GM23338 (cell line): ENCODE measurements around the gene PIAS4. TPM values are rescaled to one million over a fixed set of nuclear protein-coding genes. Genes with fewer than 3 reads are reported as not detected.

Experiments
- ATAC-seq: fragments of 200-7000 bp; cut with Tn5 transposase; 3 replicates; pipeline ENCODE4 v1.9.1; 2020
- DNase-seq: peaks from one replicate; pipeline ENCODE4 v3.0.0-alpha.2; 2015; ENCODE audit warnings: low spot score
- H2AFZ ChIP-seq: fragments of 200-600 bp; sonication (generic); 2 replicates; pipeline ENCODE4 v1.8.0; 2016; ENCODE audit warnings: antibody characterized with exemption, mild to moderate bottlenecking, moderate library complexity
- H3F3A ChIP-seq: fragments of 200-600 bp; sonication (generic); replicated peaks from 2 replicates; pipeline ENCODE4 v1.8.0; 2017; ENCODE audit warnings: antibody characterized with exemption, mixed run types, low read depth
- H3K27ac ChIP-seq: fragments of 200-600 bp; sonication (generic); 2 replicates; pipeline ENCODE4 v1.6.1; 2016; ENCODE audit warnings: low read depth
- H3K27me3 ChIP-seq: fragments of 200-600 bp; sonication (generic); 2 replicates; pipeline ENCODE4 v1.8.0; 2016; ENCODE audit warnings: mild to moderate bottlenecking, mixed run types, moderate library complexity; ENCODE audit not compliant: insufficient read depth
- H3K36me3 ChIP-seq: fragments of 200-600 bp; sonication (generic); 2 replicates; pipeline ENCODE4 v1.8.0; 2016; ENCODE audit warnings: mild to moderate bottlenecking; ENCODE audit not compliant: insufficient read depth
- H3K4me1 ChIP-seq: fragments of 200-600 bp; sonication (generic); 2 replicates; pipeline ENCODE4 v1.8.0; 2016; ENCODE audit warnings: mild to moderate bottlenecking, moderate library complexity; ENCODE audit not compliant: insufficient read depth
- H3K4me2 ChIP-seq: fragments of 200-600 bp; sonication (generic); 2 replicates; pipeline ENCODE4 v1.7.1; 2017; ENCODE audit warnings: mixed run types
- H3K4me3 ChIP-seq: fragments of 200-600 bp; sonication (generic); 2 replicates; pipeline ENCODE4 v1.6.1; 2016; ENCODE audit warnings: mixed run types
- H3K79me2 ChIP-seq: fragments of 200-600 bp; sonication (generic); replicated peaks from 2 replicates; pipeline ENCODE4 v1.8.0; 2017; ENCODE audit warnings: mild to moderate bottlenecking; ENCODE audit not compliant: insufficient read depth
- H3K9me2 ChIP-seq: fragments of 200-600 bp; sonication (generic); 2 replicates; pipeline ENCODE4 v1.8.0; 2017; ENCODE audit not compliant: insufficient read depth
- H4K20me1 ChIP-seq: fragments of 200-600 bp; sonication (generic); replicated peaks from 2 replicates; pipeline ENCODE4 v1.8.0; 2017; ENCODE audit warnings: mild to moderate bottlenecking; ENCODE audit not compliant: insufficient read depth
- H3K27ac Mint-ChIP-seq: 2 replicates; pipeline ENCODE4 v1.8.0; 2020; ENCODE audit warnings: inconsistent platforms, mild to moderate bottlenecking, moderate library complexity, mixed read lengths
- H3K27me3 Mint-ChIP-seq: 3 replicates; pipeline ENCODE4 v1.8.0; 2022; ENCODE audit warnings: low read depth, mild to moderate bottlenecking, moderate library complexity, mixed read lengths, inconsistent platforms; ENCODE audit not compliant: insufficient read depth, poor library complexity
- H3K36me3 Mint-ChIP-seq: 3 replicates; pipeline ENCODE4 v1.8.0; 2021; ENCODE audit warnings: low read depth, mild to moderate bottlenecking, inconsistent platforms, moderate library complexity, mixed read lengths
- H3K4me1 Mint-ChIP-seq: 3 replicates; pipeline ENCODE4 v1.8.0; 2020; ENCODE audit warnings: mild to moderate bottlenecking, inconsistent platforms, mixed read lengths
- H3K4me3 Mint-ChIP-seq: 3 replicates; pipeline ENCODE4 v1.8.0; 2021; ENCODE audit warnings: moderate library complexity, mild to moderate bottlenecking, inconsistent platforms, mixed read lengths
- H3K9me3 Mint-ChIP-seq: 3 replicates; pipeline ENCODE4 v1.8.0; 2020; ENCODE audit warnings: moderate library complexity, mild to moderate bottlenecking, inconsistent platforms, mixed read lengths
- NANOG ChIP-seq: IDR thresholded peaks from 2 replicates; pipeline ENCODE4 v1.6.1; 2016; ENCODE audit warnings: antibody characterized with exemption, borderline replicate concordance
- POLR2AphosphoS5 ChIP-seq: IDR thresholded peaks from 2 replicates; pipeline ENCODE4 v1.6.1; 2016; ENCODE audit warnings: antibody characterized with exemption, low read depth
- REST ChIP-seq: IDR thresholded peaks from one replicate; pipeline ENCODE4 v1.6.1; 2018; ENCODE audit warnings: antibody characterized with exemption; ENCODE audit not compliant: unreplicated experiment
- ZNF114 ChIP-seq: fragments of 250-450 bp; sonication (Bioruptor Pico); IDR thresholded peaks from 2 replicates; pipeline ENCODE4 v1.5.0; 2020; ENCODE audit warnings: mild to moderate bottlenecking, moderate library complexity
- polyA plus RNA-seq: library from polyadenylated mRNA; unstranded; fragments of >200 nt; fragmentation: Nextera tagmentation; extraction: Ambion mirVana; gene quantifications from 2 replicates; pipeline ENCODE4 v1.2.1, GENCODE V29; 2016
- total RNA-seq: library from RNA; depleted of rRNA; stranded (reverse); fragments of >200 nt; shearing (Covaris generic); gene quantifications from 2 replicates; pipeline ENCODE4 v1.2.3, GENCODE V29; 2014

Gene PIAS4
- total and polyA plus RNA-seq, 2 experiments from 2014 or later = 17.0 to 48.4 TPM

- no peak for DNase-seq
- no peak overlapping the region for H2AFZ ChIP-seq
- Mint-ChIP-seq H3K4me3 (peak overlapping the region; percentile 98), H3K9me3 (peaks cover 15% of the 10 kb centered on the region; the same call in 2 of the 3 replicates), H3K4me1 (peaks cover 40% of the 10 kb centered on the region), H3K27me3 (peaks cover 52% of the 10 kb centered on the region), H3K27ac (peak overlapping the region; percentile 99), H3K36me3 (peaks cover 73% of the 10 kb centered on the region)
- peaks cover 63% of the 10 kb centered on the region for H3K36me3 ChIP-seq
- peaks cover 71% of the 10 kb centered on the region for H3K79me2 ChIP-seq
- H3K9me2 ChIP-seq = no peaks in the 10 kb centered on the region
- peaks cover 72% of the 10 kb centered on the region for H3F3A ChIP-seq
- peaks cover 67% of the 10 kb centered on the region for H4K20me1 ChIP-seq
- no peak for TF ChIP-seq REST
- TF ChIP-seq POLR2AphosphoS5 = 0 out of 2 replicates have a peak, but pooled peaks have one; percentile 33
- peak overlapping the region; percentile 100 for H3K4me2 ChIP-seq
- peak overlapping the region; percentile 100 for H3K4me3 ChIP-seq
- peaks cover 20% of the 10 kb centered on the region for H3K4me1 ChIP-seq
- ATAC-seq = no peak
- H3K27me3 ChIP-seq = peaks cover 7% of the 10 kb centered on the region; the same call in 1 of the 2 replicates
- H3K27ac ChIP-seq = peak overlapping the region; percentile 95; the same call in 1 of the 2 replicates
These were observed 24.6 kb upstream of the PIAS4 start for GRCh38 chr19:3982701-3983541.

- H3K4me2 ChIP-seq = peak overlapping the region; percentile 100
- peaks cover 65% of the 10 kb centered on the region for H3K79me2 ChIP-seq
- H3F3A ChIP-seq = peaks cover 66% of the 10 kb centered on the region
- Mint-ChIP-seq H3K4me1 (peaks cover 37% of the 10 kb centered on the region), H3K9me3 (peaks cover 15% of the 10 kb centered on the region; the same call in 2 of the 3 replicates), H3K36me3 (peaks cover 67% of the 10 kb centered on the region), H3K27me3 (peaks cover 52% of the 10 kb centered on the region), H3K27ac (peak overlapping the region; percentile 99), H3K4me3 (peak overlapping the region; percentile 98)
- H3K36me3 ChIP-seq = peaks cover 57% of the 10 kb centered on the region
- TF ChIP-seq ZNF114 (CRISPR knock-in tag) = no peak
- TF ChIP-seq NANOG = no peak
- H3K27ac ChIP-seq = peak overlapping the region; percentile 95; the same call in 1 of the 2 replicates
- H3K27me3 ChIP-seq = peaks cover 7% of the 10 kb centered on the region; the same call in 1 of the 2 replicates
- no peak for ATAC-seq
- no peak overlapping the region for H2AFZ ChIP-seq
- peak overlapping the region; percentile 100 for H3K4me3 ChIP-seq
- peaks cover 61% of the 10 kb centered on the region for H4K20me1 ChIP-seq
- peaks cover 20% of the 10 kb centered on the region for H3K4me1 ChIP-seq
- H3K9me2 ChIP-seq = no peaks in the 10 kb centered on the region
- DNase-seq = no peak
These were observed 24.0 kb upstream of the PIAS4 start for GRCh38 chr19:3983542-3983914.
